GM18861 (cell line): ENCODE measurements around the gene XRCC2.
"Not testable (repeated sequence)": the region's sequence is repeated elsewhere in the genome, so short reads cannot be mapped to it uniquely, and the experiment has no call there.

Source experiments
- ATAC-seq: cut with Tn5 transposase; IDR thresholded peaks from one replicate; pipeline ENCODE4 v1.9.1; 2021; ENCODE audit not compliant: unreplicated experiment

Gene XRCC2

DNA sequence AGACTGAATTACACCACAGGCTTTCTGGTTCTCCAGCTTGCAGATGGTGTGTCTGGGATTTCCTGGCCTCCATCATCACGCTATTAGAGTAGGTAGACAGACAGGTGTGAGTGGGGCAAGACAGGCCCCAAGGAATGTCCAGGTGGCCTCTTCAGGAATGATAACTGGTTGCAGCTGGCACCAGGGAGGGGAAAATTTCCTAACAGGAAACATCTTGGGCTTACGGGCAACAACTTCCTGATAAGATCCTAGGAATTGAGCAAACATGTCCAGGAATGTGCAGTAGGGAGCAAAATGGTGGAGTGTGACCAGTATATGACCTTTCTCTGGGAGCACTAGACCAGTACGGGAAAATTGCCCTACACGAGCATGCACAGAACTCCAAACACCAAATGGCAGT is 11.3 kb downstream of the XRCC2 start:
- no peak for ATAC-seq

DNA sequence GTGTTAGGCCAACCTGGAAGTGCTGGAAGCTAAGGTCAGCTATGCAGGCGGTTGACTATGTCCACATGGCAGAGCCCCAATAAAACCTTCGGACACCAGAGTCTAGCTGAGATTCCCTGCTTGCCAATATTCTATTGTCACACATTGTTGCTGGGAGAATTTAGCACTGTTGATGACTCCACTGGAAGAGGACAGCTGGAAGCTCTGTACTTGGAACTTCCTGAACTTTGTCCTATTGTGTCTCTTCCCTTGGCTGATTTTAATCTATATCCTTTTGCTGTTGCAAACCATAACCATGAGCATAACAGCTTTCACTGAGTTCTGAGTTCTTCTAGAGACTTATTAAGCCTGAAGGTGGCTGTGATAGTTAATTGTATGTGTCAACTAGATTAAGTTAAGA is 12.0 kb downstream of the XRCC2 start:
- no peak for ATAC-seq

DNA sequence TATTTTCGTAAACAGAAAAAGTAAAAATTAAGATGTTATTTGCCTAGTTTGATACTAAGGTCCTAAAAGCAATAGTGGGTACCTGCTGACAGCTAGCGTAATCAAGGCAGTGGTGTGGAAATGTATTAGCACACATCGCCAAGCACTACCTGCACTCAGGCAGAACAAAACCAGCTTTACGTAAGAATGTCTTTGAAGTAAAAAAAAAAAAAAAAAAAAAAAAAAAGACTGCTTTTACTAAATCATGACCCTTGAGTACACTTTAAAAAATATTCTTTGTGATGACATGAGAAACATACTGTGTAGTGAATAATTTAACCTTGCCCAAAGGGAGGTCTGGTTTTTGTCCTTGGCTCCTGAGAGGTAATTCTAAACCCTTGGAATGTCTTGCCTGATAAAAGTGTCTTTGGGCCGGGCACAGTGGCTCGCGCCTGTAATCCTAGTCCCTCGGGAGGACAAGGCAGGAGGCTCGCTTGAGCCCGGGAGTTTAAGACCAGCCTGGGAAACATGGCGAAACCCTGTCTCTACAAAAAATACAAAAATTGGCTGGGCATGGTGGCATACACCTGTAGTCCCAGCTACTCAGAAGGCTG is 12.7 kb downstream of the XRCC2 start:
- ATAC-seq = no peak

DNA sequence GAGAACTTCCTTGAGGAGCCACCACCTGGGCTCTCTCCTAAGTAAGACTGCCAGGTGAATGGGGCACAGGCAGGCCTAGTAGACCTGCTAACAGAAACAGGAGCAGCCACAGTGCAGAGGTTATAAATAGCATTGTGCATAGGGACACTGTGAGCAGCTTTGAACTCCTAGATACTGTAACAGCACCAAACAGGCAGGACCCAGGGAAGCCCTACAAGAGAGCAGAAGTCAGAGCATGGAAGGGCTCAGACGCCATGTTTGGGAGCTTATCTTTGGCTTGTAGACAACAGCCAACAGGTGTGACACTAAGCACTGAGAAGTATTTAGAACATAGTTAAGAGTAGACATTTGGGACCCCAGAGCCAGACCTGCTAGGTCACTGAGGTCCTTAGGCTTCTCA is 14.5 kb downstream of the XRCC2 start:
- ATAC-seq = no peak

DNA sequence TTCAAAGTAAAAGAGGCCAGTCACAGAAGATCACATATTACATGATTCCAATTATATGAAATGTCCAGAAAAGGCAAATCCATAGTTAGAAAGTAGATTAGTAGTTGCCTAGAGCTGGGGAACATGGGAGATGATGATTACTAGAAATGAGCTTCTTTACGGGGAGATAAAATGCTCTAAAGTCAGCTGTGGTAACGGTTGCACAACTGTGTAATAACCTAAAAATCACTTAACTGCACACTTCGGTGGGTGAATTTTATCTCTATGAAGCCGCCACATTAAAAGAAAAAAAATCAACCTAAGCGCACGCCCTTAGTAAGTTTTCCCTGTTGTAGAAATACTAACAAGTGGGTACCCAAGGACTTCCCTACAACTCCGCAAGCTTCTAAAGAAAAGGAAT is 15.9 kb downstream of the XRCC2 start:
- ATAC-seq = no peak

DNA sequence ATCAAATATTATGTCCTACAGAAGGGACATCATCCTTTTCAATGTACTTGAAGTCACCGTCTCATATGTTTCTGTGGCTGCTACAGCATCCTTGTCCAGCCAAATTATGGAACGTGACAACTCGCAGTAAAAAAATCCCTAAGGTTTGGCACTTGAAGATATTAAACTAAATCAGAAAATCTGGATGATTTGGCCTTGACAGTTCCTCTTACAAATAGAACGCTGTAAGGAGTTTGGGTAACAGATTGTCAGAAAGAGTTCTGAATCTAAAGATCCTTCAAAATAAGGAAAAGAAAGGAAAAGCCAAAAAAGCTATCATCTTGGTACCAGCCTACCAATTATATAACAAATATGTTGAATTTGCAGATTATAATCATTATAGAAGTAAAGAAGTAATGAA is 21.0 kb downstream of the XRCC2 start:
- no peak for ATAC-seq

DNA sequence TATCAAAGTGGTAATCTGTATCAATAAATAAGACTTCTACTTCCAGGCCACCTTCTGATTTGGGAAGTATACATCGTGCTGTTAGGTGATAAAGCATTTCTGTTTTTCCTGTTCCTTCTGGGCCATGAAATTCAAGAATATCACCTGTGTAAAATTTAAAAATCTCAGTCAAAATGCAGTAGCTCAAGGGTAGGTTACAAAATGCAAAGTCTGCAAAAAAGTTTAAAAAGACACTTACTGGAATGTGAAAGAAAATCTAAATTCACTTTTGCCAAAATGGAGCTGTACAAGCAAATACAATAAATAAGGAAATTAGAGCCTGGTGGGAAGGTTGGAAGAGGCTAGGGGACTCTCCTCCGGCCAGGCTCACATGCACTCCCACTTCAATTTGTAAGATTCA is 26.7 kb downstream of the XRCC2 start:
- ATAC-seq = no peak

DNA sequence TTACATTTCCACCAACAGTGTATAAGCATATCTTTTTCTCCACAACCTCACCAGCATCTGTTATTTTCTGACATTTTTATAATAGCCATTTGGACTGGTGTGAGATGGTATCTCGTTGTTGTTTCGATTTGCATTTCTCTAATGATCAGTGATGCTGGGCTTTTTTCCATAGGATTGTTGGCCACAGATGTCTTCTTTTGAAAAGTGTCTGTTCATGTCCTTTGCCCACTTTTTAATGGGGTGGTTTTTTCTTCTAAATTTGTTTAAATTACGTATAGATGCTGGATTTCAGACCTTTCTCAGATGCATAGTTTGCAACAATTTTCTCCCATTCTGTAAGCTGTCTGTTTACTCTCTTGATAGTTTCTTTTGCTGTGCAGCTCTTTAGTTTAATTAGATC is 28.9 kb downstream of the XRCC2 start:
- no peak for ATAC-seq

DNA sequence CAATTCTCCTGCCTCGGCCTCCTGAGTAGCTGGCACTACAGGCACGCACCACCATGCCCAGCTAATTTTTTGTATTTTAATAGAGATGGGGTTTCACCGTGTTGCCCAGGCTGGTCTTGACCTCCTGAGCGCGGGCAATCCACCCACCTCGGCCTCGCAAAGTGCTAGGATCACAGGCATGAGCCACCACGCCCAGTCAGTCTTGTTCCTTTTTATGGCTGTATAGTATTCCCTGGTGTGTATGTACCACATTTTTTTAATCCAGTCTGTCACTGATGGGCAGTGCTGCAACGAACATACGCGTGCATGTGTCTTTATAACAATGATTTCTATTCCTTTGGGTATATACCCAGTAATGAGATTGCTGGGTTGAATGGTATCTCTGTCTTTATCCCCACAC is 29.4 kb downstream of the XRCC2 start:
- ATAC-seq = not testable (repeated sequence)

DNA sequence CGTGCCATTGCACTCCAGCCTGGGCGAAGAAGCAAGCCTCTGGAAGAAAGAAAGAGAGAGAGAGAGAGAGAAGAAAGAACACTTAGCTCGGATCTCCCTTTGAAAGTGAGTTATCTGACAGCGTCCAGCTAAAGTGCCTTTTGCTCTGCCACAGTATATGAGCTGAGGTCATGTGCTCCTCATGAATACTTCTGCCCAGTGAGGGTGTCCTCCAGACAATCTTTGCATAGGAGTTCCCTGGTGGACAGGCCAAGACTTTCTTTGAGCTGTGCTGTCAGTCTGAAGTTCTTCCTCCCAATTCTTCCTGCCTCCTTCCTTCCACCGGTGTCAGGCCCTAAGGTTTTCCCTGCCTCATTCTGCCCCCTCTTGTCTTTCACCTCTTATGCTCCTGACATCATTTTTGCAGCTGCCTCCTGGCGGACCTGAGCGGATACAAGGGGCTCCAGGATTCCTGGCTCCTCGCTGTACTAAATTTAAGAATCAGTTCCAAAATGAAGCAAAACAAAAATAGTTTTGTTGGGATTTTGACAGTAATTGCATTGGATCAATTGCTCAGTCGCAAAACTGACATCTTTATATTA is 31.9 kb downstream of the XRCC2 start:
- no peak for ATAC-seq

DNA sequence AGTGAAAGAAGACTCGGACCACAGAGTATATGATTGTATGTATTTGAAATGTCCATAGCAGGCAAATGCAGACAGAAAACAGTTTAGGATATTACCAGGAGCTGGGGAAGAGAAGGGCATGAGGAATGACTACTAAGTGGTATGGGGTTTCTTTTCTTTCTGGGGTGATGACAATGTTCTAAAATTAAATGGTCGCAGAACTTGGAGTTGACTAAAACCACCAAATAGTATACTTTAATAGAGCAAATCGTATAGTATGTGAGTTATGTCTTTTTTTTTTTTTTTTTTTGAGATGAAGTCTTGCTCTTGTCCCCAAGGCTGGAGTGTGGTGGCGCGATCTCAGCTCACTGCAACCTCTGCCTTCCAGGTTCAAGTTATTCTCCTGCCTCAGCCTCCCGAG is 34.6 kb downstream of the XRCC2 start:
- no peak for ATAC-seq

DNA sequence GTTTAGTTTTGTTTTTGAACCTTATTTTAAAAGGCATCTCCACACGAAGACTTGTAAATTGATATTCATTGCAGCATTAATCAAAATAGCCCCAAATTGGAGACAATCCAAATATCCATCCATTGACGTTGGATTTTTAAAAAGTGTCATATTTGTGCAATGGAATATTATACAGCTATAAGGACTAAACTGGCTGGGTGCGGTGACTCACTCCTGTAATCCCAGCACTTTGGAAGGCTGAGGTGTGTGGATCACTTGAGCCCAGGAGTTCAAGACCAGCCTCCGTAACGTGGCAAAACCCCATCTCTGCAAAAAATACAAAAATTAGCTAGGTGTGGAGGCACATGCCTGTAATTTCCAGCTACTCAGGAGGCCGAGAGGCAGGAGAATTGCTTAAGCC is 35.1 kb downstream of the XRCC2 start:
- ATAC-seq = no peak

DNA sequence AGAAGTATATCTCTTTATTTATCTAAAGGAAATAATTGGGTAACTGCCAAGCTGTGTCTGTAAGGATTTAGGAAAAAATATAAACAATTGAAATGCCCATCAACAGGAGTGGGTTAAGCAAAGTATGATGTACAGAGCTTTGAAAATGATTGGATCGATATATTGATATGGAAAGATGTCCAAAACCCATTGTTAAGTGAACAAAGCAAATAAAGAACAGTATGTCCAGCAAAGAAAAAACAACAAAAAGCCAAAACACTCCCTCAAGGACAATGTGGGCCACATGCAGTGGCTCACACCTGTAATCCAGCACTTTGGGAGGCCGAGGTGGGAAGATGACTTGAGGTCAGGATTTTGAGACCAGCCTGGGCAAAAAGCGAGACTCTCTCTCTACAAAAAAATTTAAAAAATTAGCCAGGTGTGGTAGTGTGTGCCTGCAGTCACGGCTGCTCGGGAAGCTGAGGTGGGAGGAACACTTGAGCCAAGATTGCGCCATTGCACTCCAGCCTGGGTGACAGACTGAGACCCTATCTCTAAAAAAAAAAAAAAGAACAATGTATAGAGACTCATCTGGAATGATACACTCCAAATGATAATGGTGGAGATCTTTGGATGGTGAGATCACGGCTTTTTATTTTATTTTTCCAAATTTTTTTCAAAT is 37.9 kb downstream of the XRCC2 start:
- ATAC-seq = no peak

DNA sequence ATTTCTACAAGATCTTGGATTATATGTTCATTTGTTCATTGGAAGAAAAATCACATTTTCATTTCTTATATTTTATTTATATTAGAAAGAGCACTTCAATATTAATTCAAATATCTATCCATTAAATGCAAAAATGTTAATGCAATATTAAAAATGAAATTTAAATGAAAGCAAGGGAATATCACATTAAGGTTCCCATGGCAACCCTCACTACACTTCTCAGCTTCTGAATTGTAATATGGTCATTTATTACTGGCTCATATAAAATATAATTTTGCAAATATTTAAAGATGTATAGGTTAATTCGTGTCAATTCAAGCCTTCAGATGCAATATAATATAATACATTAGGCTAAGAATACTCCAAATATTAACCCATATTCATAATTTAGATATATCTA is 38.8 kb downstream of the XRCC2 start:
- no peak for ATAC-seq

DNA sequence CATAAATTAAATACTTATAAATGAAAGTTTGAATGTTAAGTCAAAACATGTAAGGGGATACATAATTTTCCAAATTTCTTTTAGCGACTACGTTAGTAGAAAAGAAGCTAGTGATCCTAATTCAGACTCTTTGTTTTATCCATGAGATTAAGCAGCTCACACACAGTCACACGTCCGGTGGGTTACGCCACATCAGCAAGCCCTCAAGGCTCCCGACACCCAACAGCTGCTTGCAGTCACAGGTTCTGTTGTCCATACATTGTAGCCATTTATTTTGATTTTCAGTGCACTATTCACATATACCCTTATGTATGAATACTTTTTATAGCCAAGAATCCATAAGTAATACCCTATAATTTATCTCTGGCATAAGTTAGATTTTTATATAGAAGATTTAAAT is 39.5 kb downstream of the XRCC2 start:
- ATAC-seq = no peak

DNA sequence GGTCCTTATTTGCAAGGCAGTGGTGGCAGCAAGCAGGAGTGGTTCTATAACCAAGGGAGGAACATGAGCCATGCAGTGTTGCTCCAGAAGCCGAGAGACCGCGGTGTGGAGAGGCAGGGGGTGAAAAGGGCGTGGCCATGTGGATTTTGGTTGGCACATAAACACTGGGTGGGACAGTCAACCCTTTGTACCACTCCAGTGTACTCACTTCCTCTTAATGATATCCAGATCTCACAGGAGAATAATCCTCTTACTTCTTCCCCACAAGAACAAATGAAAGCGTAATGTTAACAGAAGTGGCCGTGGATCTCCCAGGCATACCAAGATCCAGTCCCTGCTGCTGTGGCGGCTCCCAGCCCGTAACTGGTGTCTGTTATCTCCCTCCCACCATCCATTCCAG is 42.4 kb downstream of the XRCC2 start:
- ATAC-seq = no peak

DNA sequence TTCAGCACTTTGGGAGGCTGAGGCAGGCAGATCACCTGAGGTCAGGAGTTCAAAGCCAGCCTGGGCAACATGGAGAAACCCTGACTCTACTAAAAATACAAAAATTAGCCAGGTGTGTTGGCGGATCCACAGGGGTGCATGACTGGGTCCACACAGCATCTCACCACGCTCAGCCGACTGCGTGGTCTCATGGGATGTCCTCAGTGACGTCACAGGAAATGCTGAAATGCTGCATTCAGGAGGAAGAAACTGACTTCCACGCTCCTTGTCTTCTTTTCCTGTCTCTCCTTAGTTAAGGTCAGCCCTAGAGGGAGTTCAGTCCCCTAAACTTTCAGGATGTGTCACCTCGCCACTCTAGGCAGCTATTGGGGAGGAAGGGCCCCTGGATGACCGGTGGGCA is 42.9 kb downstream of the XRCC2 start:
- ATAC-seq = no peak

DNA sequence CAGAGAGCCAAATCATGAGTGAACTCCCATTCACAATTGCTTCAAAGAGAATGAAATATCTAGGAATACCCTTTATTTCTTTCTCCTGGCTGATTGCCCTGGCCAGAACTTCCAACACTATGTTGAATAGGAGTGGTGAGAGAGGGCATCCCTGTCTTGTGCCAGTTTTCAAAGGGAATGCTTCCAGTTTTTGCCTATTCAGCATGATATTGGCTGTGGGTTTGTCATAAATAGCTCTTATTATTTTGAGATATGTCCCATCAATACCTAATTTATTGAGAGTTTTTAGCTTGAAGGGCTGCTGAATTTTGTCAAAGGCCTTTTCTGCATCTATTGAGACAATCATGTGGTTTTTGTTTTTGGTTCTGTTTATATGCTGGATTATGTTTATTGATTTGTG is 47.2 kb downstream of the XRCC2 start:
- ATAC-seq = not testable (repeated sequence)

DNA sequence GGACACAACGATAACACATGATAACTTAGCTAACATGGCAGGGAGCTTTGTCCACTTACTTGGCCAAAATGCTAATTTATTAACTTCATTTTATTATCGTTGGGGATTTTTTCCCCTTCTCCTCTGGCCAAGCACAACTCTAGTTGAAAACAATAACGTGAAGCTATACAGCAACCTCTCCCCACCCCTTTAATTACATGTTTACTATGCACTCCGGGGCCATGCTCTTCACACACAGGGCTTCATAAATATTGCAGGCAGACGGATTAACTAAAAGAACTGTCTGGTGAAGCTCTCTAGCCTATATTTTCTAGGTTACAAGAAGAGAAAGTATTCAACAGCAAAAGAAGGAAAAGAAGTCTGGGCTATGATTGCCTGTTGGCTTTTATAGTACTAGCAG is 51.7 kb downstream of the XRCC2 start:
- ATAC-seq = no peak

DNA sequence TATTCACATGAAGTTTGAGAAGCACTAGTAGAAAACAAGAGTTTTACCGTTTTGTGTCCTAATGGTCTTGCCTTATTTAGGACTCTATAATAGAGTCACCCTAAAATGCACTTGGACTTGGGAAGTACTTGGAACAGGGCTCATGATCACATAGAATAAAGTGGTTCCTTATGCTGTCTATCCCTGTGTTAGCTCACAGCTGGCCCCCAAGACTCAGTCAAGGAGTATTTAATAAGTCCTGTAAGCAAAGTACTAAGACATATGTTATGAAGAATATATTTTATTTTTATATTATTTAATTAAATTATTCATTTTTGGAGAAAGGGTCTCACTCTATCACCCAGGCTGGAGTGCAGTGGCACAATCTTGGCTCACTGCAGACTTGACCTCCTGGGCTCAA is 54.5 kb downstream of the XRCC2 start:
- no peak for ATAC-seq

DNA sequence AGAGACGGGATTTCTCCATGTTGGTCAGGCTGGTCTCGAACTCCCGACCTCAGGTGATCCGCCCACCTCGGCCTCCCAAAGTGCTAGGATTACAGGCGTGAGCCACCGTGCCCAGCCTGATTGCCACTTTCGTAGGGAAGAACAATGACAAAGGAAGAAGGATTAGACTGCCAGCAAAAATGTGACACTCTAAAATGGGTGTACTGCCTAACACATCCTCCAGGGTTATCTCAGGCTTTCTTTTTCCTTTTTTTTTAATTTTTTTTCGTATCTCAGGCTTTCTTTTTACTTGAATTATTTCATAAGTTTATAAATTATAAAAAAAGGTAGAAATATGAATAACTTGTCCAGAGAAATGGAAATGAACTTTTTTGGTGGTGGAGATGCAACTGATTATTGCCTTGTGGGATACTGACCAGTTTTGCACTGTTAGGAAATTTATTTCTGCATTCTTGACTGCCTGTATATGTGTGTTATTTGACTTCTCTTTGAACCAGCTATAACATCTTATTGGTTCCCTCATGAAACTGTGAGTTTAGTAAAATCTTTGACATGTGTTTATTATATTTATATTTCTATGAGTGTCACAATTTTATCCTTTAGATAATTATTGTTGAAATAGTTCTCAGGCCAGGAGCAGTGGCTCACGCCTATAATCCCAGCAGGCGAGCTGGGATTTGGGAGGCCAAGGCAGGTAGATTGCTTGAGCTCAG is 56.8 kb downstream of the XRCC2 start:
- no peak for ATAC-seq

DNA sequence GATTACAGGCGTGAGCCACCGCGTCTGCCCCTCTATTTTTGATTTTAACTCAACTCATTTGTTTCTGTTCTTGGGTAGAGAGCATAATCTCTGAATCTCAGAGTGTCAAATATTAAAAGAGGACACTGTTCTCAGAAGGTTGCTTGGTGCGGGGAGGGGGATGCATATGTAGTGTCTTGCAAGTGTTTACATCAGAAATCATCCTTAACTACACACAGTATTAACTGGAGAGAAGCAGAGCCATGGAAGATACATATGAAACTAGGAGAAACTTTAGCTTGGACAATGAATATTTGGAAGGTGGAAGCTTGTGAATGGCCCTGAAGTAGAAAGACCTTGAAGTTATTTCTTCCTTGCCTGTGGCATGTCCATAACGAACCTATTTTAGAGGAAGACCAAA is 57.5 kb downstream of the XRCC2 start:
- ATAC-seq = no peak
